ENCODE measurements around the gene PTPN4. TPM values are rescaled to one million over a fixed set of nuclear protein-coding genes. Genes with fewer than 3 reads are reported as not detected.

Gene PTPN4
- total RNA-seq, 1 experiment from 2014 or later: 60.7 TPM

DNA sequence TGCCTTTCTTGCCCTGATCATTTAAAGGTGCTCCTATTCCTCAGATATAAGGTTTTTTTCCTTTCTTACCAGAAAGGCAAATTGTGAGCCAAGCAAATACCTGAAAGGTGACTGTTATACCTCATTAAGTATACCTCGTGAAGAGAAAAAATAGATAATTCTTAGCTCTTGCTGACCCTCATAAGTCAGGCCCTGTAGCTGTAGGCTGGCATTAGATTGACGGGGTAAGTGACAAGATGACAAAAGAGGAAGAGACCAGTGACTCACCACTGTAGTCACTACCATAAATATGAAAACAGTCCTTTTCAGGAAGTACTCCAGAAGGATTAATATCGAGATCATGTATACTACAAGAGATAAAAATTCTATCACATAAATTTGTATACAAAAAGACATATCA is 104.6 kb downstream of the PTPN4 start:
- no TSS peak for BruUV-seq (replicated peaks)

DNA sequence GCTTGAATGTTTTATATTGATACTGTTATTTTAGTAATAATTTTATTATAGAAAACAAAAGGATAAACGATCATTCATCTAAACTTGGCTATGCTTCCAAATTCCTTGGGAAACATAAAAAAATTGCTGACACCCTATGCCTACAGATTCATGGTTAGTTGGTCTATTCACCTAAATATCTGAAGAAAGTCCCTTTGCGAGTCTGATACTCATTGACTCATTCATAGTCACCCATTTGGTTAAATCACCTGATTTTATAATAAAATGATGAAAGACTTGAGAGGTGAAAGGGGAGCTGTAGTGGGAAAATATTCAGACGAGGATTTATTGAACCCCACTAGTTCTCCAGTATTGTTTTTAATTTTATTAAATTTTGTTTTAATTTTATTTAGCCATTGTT is 112.0 kb downstream of the PTPN4 start:
- no peak overlapping the region for H3K27ac ChIP-seq
- H3K9me2 ChIP-seq (ENCODE audit: insufficient read depth): no peaks in the 10 kb centered on the region
- H3K27me3 ChIP-seq (ENCODE audit: insufficient read depth, low read depth): no peaks in the 10 kb centered on the region
- no peak overlapping the region for H2AFZ ChIP-seq
- intact Hi-C loops (cut with micrococcal nuclease; ENCODE audit: unreplicated experiment): no loop called here
- ChIA-PET POLR2A (ENCODE audit: unreplicated experiment) (no interaction called here), CTCF (no interaction called here)
- H3K4me2 ChIP-seq: no peak overlapping the region
- no peaks in the 10 kb centered on the region; the same call in 1 of the 2 replicates for H4K20me1 ChIP-seq (ENCODE audit: insufficient read depth)
- no peaks in the 10 kb centered on the region for H3F3A ChIP-seq (ENCODE audit: insufficient read depth, low read depth)
- no peaks in the 10 kb centered on the region for H3K4me1 ChIP-seq (replicated peaks; ENCODE audit: insufficient read depth)
- H3K9me3 ChIP-seq (ENCODE audit: insufficient read depth, low read depth): peaks cover 10% of the 10 kb centered on the region
- BruUV-seq (replicated peaks): no TSS peak
- TF ChIP-seq EZH2 (IDR thresholded peaks at IDR 0.05; ENCODE audit: low read depth): no peak
- TF ChIP-seq, protein P1, sequence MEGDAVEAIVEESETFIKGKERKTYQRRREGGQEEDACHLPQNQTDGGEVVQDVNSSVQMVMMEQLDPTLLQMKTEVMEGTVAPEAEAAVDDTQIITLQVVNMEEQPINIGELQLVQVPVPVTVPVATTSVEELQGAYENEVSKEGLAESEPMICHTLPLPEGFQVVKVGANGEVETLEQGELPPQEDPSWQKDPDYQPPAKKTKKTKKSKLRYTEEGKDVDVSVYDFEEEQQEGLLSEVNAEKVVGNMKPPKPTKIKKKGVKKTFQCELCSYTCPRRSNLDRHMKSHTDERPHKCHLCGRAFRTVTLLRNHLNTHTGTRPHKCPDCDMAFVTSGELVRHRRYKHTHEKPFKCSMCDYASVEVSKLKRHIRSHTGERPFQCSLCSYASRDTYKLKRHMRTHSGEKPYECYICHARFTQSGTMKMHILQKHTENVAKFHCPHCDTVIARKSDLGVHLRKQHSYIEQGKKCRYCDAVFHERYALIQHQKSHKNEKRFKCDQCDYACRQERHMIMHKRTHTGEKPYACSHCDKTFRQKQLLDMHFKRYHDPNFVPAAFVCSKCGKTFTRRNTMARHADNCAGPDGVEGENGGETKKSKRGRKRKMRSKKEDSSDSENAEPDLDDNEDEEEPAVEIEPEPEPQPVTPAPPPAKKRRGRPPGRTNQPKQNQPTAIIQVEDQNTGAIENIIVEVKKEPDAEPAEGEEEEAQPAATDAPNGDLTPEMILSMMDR (conservative IDR thresholded peaks at IDR 0.05): no peak
- DNase-seq: no peak
- no peak overlapping the region for H3K4me3 ChIP-seq
- H3K36me3 ChIP-seq (ENCODE audit: low read depth): no peaks in the 10 kb centered on the region; the same call in 1 of the 2 replicates
- H3K79me2 ChIP-seq (ENCODE audit: low read depth): peaks cover 15% of the 10 kb centered on the region; the same call in 1 of the 2 replicates

More for the DNA sequence above, 104.6 kb downstream of the PTPN4 start:
- H3K9me2 ChIP-seq (ENCODE audit: insufficient read depth): no peaks in the 10 kb centered on the region; the same call in 1 of the 2 replicates
- H3K36me3 ChIP-seq (ENCODE audit: low read depth): peaks cover 17% of the 10 kb centered on the region; the same call in 1 of the 2 replicates
- H3K4me1 ChIP-seq (replicated peaks; ENCODE audit: insufficient read depth): peaks cover 14% of the 10 kb centered on the region
- H3K27me3 ChIP-seq (ENCODE audit: insufficient read depth, low read depth): no peaks in the 10 kb centered on the region
- no peaks in the 10 kb centered on the region; the same call in none of the 2 replicates for H4K20me1 ChIP-seq (ENCODE audit: insufficient read depth)
- POLR2A ChIA-PET (ENCODE audit: unreplicated experiment): no interaction called here
- H3K27ac ChIP-seq: peak overlapping the region; percentile 12; the same call in 1 of the 2 replicates
- H3F3A ChIP-seq (ENCODE audit: insufficient read depth, low read depth): 0 out of 2 replicates have a peak, but pooled peaks cover 12% of the 10 kb centered on the region
- intact Hi-C loops (cut with micrococcal nuclease; ENCODE audit: unreplicated experiment): no loop called here
- no peak overlapping the region for H3K4me3 ChIP-seq
- no peak for DNase-seq
- peaks cover 47% of the 10 kb centered on the region for H3K79me2 ChIP-seq (ENCODE audit: low read depth)
- H3K9me3 ChIP-seq (ENCODE audit: insufficient read depth, low read depth): peaks cover 10% of the 10 kb centered on the region
- H3K4me2 ChIP-seq: no peak overlapping the region
- TF ChIP-seq, protein P1 (conservative IDR thresholded peaks at IDR 0.05): no peak
- TF ChIP-seq EZH2 (IDR thresholded peaks at IDR 0.05; ENCODE audit: low read depth): no peak
- CTCF ChIA-PET: no interaction called here
- H2AFZ ChIP-seq: no peak overlapping the region

DNA sequence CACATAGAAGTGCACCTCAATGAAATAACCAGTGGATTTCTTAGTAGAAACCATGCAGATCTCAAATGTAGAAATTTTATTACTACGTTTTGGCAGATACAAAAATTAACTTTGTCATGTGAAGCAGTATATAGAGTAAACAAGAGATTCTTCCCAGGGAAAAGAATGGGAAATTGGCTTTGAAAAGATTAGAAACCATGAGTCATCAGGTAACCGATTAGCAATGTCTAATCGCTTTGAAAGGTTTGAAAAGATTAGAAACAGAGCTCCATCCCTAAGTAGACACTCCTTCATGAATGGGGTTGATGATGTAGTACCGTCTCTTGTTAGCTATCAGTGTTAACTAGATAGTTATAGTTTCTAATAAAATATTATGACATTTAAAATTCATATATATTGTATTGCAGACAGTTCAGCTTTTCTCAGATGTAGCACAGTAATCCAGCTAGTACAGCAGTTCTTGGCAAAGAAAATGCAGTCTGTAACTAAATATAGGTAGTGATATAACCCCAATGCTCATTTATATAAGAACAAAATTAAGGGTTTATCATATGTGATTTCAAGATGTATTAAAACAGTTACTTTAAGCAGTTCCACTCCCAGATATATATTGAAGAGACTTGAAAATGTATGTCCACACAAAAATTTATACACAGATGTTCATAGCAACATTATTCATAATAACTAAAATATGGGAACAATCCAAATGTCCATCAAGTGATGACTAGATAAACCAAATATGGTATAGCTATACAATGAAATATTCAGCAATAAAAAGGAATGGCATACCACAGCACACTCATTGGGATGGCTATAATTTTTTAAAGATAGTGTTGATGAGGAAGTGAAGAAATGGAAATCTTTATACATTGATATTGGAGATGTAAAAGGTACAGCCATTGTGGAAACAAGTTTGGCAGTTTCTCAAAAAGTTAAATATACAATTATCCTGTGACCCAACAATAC is 113.9 kb downstream of the PTPN4 start:
- CTCF ChIA-PET: interaction anchor here (0.5 to 0.7 kb wide), 3 partner anchors 34 to 323 kb away, joined by 3 to 5 read pairs (median 4); no protein-coding TSS in a partner anchor
- Histone ChIP-seq H3F3A (ENCODE audit: insufficient read depth, low read depth) (0 out of 2 replicates have a peak, but pooled peaks cover 5% of the 10 kb centered on the region), H3K9me3 (ENCODE audit: insufficient read depth, low read depth) (no peaks in the 10 kb centered on the region), H3K4me2 (no peak overlapping the region), H3K27ac (no peak overlapping the region), H3K9me2 (ENCODE audit: insufficient read depth) (no peaks in the 10 kb centered on the region), H3K27me3 (ENCODE audit: insufficient read depth, low read depth) (no peaks in the 10 kb centered on the region), H4K20me1 (ENCODE audit: insufficient read depth) (no peaks in the 10 kb centered on the region; the same call in 1 of the 2 replicates), H3K79me2 (ENCODE audit: low read depth) (0 out of 2 replicates have a peak, but pooled peaks cover 17% of the 10 kb centered on the region), H3K36me3 (ENCODE audit: low read depth) (no peaks in the 10 kb centered on the region), H3K4me1 (replicated peaks; ENCODE audit: insufficient read depth) (no peaks in the 10 kb centered on the region), H2AFZ (no peak overlapping the region), H3K4me3 (no peak overlapping the region)
- no peak for DNase-seq
- TF ChIP-seq, protein P1 (conservative IDR thresholded peaks at IDR 0.05): no peak
- no peak for TF ChIP-seq EZH2 (IDR thresholded peaks at IDR 0.05; ENCODE audit: low read depth)
- intact Hi-C loops (cut with micrococcal nuclease; ENCODE audit: unreplicated experiment): no loop called here
- no TSS peak for BruUV-seq (replicated peaks)
- POLR2A ChIA-PET (ENCODE audit: unreplicated experiment): no interaction called here

Measured in PC-9 (cell line).